Measurements from ENCODE around the gene NUDT3. TPM values are rescaled to one million over a fixed set of nuclear protein-coding genes. Genes with fewer than 3 reads are reported as not detected.
A peak's percentile ranks its signal among the peaks of the same experiment; 100 is the strongest.

Gene NUDT3
- total RNA-seq, 2 donors from 2014 or later, result 11.9 to 16.2 TPM

DNA sequence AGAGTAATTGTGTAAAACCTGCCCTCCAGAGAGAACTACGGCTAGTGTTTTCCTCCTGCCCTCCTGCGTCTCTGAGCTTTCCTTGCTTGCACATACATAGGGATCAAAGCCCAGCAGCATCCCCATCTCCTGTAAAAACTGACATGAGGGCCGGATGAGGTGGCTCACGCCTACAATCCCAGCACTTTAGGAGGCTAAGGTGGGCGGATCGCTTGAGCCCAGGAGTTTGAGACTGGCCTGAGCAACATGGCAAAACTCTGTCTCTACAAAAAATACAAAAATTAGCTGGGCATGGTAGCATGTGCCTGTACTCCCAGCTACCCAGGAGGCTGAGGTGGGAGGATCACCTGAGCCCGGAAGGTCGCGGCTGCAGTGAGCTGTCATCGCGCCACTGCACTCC is 103.3 kb downstream of the NUDT3 start:
- no peak overlapping the region for H3K4me3 ChIP-seq
- H3K27ac ChIP-seq, result no peak overlapping the region
- TF ChIP-seq, protein P1, sequence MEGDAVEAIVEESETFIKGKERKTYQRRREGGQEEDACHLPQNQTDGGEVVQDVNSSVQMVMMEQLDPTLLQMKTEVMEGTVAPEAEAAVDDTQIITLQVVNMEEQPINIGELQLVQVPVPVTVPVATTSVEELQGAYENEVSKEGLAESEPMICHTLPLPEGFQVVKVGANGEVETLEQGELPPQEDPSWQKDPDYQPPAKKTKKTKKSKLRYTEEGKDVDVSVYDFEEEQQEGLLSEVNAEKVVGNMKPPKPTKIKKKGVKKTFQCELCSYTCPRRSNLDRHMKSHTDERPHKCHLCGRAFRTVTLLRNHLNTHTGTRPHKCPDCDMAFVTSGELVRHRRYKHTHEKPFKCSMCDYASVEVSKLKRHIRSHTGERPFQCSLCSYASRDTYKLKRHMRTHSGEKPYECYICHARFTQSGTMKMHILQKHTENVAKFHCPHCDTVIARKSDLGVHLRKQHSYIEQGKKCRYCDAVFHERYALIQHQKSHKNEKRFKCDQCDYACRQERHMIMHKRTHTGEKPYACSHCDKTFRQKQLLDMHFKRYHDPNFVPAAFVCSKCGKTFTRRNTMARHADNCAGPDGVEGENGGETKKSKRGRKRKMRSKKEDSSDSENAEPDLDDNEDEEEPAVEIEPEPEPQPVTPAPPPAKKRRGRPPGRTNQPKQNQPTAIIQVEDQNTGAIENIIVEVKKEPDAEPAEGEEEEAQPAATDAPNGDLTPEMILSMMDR (IDR thresholded peaks at IDR 0.05), result no peak
- no peak for DNase-seq
- no peak overlapping the region for H3K9ac ChIP-seq (ENCODE audit: low read depth in 2 of 2, low read length in 2 of 2)
- no peaks in the 10 kb centered on the region for H3K9me3 ChIP-seq
- H3K36me3 ChIP-seq, result no peaks in the 10 kb centered on the region
- no peaks in the 10 kb centered on the region for H3K4me1 ChIP-seq
- no peaks in the 10 kb centered on the region for H3K27me3 ChIP-seq
- intact Hi-C loops (cut with DNase I), result no loop called here

DNA sequence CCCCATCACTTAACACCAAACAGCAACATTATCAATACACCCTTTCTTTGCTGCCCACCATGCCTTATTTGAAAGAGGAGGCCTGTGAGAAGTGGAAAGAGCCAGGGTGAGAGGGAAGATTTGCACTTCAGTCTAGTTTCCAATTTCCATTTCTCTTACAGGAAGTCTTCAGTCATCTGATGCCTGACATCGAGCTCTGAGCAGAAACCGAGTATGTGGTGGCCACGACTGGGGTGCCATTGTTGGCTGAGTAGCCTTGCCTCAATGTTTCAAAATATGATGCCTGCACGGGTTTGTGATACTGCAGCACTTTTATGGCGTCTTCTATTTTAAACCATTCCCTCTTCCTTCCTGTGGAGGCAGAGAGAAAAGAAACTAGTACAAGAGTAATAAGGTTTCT is 103.9 kb downstream of the NUDT3 start:
- H3K9me3 ChIP-seq, result no peaks in the 10 kb centered on the region
- H3K27ac ChIP-seq, result no peak overlapping the region
- no peak for DNase-seq
- no peaks in the 10 kb centered on the region for H3K27me3 ChIP-seq
- no peaks in the 10 kb centered on the region for H3K36me3 ChIP-seq
- H3K4me1 ChIP-seq, result no peaks in the 10 kb centered on the region
- TF ChIP-seq, protein P1 (IDR thresholded peaks at IDR 0.05), result no peak
- no peak overlapping the region for H3K4me3 ChIP-seq
- intact Hi-C loops (cut with DNase I), result no loop called here
- H3K9ac ChIP-seq (ENCODE audit: low read depth in 2 of 2, low read length in 2 of 2), result no peak overlapping the region

DNA sequence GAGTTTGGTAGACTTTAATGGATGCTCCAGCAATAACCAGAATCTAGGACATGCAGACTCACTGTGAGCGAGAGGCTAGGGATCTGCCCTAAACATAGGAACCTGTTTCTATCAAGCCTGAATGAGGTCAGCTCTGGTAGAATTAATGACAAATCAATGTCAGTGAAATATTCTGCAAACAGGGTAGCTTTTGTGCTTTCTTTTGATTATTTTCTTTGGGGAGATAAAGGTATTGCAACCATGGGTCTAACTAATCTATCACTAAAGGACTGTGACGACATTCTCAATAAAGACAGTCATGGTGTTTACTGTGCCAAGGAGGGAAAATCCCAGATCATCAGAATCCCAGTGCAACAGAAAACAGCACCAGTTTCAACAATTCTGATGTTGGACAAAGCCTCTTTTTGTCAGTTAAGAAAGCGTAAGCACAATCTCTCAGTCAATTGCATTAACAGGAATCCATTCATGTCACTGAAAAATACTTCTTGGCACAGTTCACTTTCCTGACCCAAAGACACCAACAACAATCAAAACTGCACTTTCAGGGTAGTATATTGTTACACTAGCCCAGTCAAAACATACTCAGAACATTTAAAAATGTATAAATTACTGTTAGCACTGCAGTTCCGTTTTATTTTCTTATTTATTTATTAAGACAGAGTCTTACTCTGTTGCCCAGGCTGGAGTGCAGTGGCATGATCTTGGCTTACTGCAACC is 106.9 kb downstream of the NUDT3 start:
- H3K9me3 ChIP-seq, result no peaks in the 10 kb centered on the region
- no peak overlapping the region for H3K4me3 ChIP-seq
- TF ChIP-seq, protein P1 (IDR thresholded peaks at IDR 0.05), result no peak
- no peaks in the 10 kb centered on the region for H3K27me3 ChIP-seq
- H3K9ac ChIP-seq (ENCODE audit: low read depth in 2 of 2, low read length in 2 of 2), result no peak overlapping the region
- H3K27ac ChIP-seq, result no peak overlapping the region
- no peaks in the 10 kb centered on the region for H3K36me3 ChIP-seq
- intact Hi-C loops (cut with DNase I), result no loop called here
- DNase-seq, result no peak
- no peaks in the 10 kb centered on the region for H3K4me1 ChIP-seq

DNA sequence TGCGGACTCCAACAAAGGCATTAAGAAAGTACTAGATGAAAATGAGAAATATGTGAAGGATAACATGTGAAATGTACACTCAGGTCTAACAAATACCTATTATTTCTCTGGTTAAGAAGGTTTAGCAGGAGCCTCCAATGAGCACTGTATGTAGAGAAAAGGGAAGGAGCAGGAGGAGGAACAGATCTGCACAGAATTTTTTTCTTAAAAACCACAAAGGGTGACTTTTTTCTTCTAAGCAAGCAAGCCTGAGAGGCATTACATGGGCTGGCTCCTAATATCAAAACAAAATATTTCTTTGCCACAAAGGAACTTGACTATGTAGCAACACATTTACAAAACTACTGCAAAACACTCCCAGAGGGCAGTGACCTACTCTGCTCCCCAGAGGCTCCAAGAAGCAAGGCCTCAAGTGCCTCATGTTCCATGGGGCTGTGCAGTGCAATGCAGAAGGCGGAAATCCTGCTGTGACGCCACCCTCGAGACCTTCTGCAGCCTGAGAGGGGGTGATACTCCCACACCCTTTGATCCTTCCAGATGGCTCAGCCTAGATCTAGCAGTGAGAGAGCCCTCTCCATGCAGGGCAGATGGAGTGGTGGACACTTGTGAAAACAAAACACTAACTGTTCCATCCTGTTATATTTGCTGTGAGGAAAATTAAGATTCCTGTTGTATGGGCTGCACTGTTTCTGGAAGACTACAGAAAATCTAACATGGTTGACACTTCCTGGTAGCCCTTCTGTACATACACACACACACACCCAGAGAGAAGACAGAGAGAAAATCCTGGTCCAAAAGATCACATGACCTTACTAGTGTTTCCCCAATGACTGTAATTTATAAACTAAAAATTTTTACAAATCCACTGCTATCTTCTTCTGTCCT is 107.7 kb downstream of the NUDT3 start:
- no peaks in the 10 kb centered on the region for H3K36me3 ChIP-seq
- no peak overlapping the region for H3K9ac ChIP-seq (ENCODE audit: low read depth in 2 of 2, low read length in 2 of 2)
- no peak overlapping the region for H3K27ac ChIP-seq
- no peak overlapping the region for H3K4me3 ChIP-seq
- H3K27me3 ChIP-seq, result no peaks in the 10 kb centered on the region
- H3K9me3 ChIP-seq, result no peaks in the 10 kb centered on the region
- TF ChIP-seq, protein P1 (IDR thresholded peaks at IDR 0.05), result no peak
- no peaks in the 10 kb centered on the region for H3K4me1 ChIP-seq
- peak; percentile 26 for DNase-seq
- intact Hi-C loops (cut with DNase I), result no loop called here

DNA sequence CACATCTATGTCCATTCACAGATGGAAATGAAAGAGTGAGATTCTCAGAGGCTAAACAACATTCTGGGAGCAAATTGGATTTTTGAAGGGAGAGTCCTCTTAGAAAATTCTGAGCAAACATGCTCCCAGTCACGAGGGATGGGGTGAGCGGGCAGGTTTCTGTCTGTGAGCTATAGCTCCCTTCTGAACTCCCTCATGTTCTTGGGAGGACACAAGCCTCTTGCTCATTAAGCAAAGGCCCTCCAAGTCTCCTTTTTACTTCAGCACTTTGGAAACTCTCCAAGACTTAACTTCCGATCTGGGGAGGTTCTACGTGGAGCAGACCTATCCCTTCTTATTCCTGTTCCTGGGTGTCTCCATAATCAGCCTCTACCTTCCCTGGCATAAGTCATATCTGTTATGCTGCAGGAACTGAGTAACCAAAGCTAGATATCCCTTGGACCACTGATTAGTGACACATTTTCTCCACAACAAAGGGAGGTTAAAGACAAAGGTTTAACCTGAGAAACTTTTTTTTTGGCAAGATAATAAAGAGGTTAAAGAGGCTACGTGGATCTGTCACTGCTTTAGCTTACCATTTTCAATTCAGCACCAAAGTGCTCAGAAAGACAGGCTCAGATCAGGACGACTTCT is 110.7 kb downstream of the NUDT3 start:
- Histone ChIP-seq H3K4me3 (no peak overlapping the region), H3K9me3 (no peaks in the 10 kb centered on the region), H3K36me3 (no peaks in the 10 kb centered on the region), H3K4me1 (no peaks in the 10 kb centered on the region), H3K9ac (ENCODE audit: low read depth in 2 of 2, low read length in 2 of 2) (no peak overlapping the region), H3K27ac (no peak overlapping the region), H3K27me3 (no peaks in the 10 kb centered on the region)
- TF ChIP-seq, protein P1 (IDR thresholded peaks at IDR 0.05), result no peak
- no peak for DNase-seq
- intact Hi-C loops (cut with DNase I), result no loop called here

Measured in colonic mucosa (tissue), 4 donors.